Activated T-helper 1 cell treated with anti-CD3 and anti-CD28 coated beads, Interleukin-2, amount 50 U/mL, for 16 hours (primary cell): ENCODE data around the gene FHL1.
A peak's percentile ranks its signal among the peaks of the same experiment; 100 is the strongest.
"Not testable (repeated sequence)": the region's sequence is repeated elsewhere in the genome, so short reads cannot be mapped to it uniquely, and the experiment has no call there.

Source experiments
- DNase-seq, 2 donors: peaks; one replicate each; pipeline ENCODE4 v3.0.0-alpha.2; 2020; ENCODE audit warnings: low read depth in 1 of 2, low spot score in 1 of 2

Gene FHL1

DNA sequence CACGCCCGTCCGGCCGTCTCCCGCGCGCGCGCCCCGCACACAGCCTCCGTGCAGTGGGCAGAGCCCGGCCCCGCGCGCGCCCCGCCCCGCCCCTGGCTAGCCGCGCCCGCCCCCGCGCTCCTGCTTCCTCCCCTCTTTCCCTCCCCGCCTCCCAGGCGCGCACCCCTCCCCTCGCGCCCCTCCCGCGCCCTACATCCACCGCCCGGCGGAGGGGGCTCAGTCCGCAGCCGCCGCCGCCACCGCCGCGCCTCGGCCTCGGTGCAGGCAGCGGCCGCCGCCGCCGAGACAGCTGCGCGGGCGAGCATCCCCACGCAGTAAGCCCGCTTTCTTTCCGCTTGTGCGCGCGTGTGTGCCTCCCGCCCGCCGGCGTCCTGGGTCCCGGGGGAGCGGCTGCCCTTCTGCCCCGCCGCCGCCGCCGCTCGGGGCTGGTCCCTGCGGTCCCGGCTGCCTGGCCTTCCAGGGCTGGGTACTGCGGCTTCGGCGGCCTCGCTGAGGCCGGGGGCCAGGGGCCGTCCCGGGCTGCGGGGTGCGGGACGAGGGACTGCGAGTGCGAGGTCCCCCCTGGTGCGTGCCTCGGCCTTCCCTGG is at the start of gene FHL1:
Gene FHL1 (plus strand): TSS at position 219 of the 587 bp plus-strand sequence.
- peak; percentile 24 to 42 for DNase-seq

DNA sequence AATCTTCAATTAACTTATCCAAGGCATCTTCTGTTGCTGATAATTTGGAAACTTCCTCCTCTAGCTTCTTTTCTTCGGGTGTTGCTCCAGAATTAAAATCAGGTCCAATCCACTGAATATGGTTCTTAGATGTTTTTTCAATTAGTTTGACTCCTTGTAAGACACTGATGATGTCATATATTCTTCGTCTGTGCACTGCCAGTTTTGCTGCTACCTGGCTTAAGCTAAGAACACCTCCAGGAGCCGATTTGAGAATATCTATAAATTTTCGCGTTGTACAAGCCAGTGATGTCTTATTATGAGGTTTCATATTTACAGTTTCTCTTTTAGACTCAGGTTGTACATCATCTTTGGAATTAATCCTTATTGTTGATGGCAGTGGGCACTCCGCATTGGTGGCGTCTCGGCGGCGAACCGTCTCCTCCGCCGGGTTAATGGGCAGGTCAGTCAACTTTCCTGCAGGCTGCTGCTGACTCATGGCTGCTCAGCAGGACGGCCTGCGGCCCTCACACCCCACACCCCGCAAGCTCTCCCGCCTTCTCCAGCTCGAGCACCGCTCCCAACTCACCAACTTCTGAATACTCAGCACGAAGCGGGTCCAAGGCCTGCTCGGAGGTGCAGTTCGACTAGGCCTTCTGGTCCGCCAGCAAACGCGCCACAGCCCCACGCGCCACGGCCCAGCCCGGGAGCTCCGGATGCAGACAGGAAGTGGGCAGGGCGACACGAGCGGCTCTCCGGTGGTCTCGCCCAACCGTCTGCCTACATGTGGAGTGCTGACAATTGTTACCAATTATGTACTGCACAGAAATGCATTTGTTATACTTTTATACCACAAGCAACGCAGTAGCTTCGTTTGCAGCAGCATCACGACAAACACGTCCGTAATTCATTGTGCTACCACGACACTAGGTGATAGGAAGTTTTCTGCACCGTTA is 49.2 kb upstream of the FHL1 start:
- no peak for DNase-seq

DNA sequence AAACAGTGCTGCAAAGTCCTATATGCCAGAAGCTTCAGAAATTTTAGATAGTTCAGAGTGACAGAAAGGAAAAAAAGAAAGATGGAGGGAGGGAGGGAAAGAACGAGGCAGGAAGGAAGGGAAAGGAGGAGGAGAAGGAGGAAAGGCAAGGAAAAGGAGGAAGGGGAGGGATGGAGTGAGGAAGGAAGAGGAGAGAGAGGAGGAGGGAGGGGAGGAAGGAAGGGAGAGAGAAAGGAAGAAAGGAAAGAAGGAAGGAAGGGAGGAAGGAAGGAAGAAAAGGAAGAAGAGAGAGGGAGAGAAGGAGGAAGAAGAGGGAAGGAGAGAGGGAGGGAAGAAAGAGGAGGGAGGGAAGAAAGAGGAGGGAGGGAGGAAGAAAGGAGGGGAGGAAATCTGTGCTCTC is 42.4 kb upstream of the FHL1 start:
- DNase-seq, result no peak

DNA sequence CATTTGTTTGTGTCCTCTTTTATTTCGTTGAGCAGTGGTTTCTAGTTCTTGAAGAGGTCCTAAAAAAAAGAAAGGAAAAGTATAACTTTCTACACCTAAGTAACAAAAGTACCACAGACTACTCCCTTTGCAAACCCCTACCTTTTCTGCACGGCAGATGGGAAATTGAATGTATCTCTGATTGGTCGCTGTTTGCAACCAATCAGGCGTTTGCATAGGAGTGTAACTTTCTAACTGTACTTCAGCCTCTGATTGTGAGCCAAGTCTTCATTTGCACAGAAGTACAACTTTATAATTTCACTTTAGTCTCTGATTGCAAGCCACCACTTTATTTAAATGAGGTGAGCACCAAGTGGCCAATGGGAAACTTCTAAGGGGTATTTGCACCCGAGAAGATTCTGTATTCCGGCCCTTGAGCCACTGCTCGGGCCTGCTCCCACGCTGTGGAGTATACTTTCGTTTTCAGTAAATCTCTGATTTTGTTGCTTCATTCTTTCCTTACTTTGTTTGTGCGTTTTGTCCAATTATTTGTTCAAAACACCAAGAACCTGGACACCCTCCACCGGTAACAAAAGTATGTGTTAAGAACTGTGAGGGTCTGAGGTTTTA is 40.3 kb upstream of the FHL1 start:
- DNase-seq, result no peak

DNA sequence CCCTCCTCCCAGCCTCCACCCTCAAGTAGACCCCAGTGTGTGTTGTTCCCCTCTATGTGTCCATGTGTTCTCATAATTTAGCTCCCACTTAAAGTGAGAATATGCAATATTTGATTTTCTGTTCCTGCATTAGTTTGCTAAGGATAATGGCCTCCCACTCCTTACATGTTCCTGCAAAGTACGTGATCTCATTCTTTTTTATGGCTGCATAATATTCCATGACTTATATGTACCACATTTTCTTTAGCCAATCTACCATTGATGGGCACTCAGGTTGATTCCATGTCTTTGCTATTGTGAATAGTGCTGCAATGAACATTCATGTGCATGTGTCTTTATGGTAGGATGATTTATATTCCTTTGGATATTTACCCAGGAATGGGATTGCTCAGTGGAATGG is 38.4 kb upstream of the FHL1 start:
- not testable (repeated sequence) for DNase-seq

DNA sequence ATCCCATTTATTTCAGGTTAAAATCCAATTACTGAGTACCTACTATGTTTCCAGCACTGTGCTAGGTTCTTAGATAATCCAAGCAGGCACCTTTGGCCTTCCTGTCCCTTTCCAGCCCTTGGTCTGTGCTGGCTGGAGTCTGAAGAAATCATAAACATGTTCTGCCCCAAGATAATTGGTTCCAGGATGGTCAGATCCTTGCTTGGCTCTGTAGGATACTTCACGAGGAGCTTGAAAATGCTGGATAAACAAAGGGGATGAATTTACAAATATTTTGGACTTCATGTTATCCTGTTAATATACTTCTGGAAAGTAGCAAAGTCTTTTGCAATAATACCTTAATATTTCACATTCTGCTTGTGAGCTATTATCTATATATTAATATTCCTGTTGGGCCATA is 35.0 kb upstream of the FHL1 start:
- no peak for DNase-seq

DNA sequence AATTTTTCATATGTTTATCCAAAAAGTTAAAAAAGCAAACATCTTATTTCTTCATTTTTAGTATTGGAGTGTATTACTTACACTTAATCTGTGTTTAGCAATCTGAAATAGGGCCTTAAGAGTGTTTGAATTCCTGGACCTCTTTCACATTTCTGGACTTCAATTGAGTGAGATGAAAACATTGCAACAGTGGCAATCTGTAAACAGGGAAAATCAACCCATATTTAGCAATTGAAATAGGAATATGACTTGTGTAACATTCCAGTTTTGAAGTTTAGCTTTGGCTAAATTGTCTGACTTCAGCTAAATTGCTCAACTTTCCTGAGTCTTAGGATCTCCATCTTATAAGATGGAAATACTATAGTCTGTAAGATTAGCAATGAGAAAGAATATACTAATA is 34.6 kb upstream of the FHL1 start:
- DNase-seq, result no peak

DNA sequence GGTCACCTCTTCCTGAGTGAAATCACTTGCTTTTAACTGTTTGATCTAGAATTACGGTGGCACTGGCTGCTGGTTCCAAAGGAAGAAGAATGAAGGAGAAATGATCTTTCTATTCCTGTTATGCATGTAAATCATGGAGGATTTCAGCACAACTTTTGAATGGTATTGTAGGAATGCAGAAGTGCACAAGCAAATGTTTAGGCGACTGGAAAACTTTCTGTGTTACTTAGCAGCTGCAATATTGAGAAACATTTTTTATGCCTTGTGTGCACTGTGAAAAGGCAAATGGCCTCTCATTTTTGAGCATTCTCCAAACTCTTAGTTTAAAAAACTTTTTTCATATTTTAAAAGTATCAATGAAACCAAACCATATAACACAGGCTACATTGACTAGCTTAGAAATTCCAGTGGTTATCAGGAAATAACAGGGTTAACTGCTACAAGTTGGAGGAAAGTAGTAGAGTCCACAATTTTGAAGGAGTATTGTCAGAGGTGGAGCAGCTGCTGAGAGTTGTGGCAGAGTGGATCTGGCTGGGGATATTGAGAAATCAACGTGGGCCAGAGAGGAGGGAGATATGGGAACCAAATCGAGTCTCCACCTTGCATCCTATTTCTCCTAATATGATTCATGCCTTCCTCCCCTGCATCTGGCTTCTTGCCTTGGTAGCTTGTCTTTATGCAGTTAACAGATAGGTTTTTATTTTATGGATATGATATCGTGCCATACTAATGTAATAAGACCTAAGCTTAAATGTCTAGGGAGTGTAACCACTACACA is 32.0 kb upstream of the FHL1 start:
- DNase-seq, result no peak

DNA sequence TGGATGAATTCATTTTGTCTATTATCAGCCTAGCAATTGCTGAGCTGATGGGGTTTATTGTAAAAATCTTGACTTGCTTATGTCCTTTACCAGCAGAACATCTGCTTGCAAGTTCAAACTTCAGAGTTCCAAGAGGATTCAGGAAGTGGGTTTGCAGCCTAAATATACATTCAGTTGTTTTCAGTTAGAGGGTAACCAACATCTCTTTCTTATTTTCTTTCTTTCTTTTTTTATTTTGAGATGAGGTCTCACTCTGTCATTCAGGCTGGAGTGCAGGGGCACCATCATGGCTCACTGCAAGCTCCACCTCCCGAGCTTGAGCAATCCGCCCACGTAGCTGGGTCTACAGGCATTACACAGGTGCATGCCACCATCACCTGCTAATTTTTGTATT is 31.4 kb upstream of the FHL1 start:
- DNase-seq, result no peak

DNA sequence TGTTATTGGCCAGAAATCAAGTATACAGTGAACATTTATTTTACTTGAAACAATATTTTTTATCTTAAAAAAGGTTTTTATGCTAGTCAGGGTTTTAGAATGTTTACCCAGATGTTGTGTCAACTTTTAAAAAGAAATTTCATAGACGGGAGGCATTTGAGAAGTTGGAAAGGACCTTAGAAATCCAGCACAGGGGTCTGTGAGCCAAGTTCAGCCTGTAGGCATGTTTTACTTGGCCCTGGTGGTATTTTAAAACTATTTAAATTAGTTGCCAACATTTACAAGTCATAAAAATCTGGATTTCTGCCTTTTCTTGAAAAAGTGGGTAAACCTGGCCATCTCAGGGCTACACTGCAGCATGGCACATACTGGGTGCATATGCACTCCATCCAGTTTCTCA is 25.5 kb upstream of the FHL1 start:
- no peak for DNase-seq

DNA sequence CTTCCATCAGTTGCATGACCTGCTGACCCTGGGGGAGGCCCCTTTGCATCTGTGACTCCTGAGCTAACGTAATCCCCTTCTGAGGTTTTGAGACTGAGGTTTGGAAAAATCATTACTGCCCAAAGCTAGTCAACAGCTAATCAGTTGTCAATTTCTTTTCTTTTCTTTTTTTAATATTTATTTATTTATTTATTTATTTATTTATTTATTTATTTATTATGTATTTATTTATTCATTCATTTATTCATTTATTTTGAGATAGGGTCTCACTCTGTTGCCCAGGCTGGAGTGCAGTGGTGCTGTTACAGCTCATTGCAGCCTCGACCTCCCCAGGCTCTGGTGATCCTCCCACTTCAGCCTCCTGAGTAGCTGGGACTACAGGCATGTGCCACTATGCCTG is 25.1 kb upstream of the FHL1 start:
- no peak for DNase-seq

DNA sequence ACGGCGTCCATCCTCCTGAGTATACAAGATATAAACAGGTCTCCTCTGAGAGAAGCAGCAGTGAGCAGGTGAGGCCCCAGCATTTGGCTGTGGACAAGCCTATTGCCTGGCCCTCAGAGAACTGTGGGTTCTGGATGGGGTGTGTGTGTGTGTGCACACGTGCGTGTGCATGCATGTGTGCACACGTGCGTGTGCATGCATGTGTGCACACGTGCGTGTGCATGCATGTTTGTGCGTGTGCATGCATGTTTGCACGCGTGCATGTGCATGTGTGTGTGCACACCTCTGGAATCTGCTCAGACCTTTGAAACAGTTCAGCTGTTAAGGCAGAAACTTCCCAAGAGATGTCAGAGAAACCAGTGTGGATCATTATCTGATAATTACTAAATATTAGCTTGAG is 22.2 kb upstream of the FHL1 start:
- no peak for DNase-seq

DNA sequence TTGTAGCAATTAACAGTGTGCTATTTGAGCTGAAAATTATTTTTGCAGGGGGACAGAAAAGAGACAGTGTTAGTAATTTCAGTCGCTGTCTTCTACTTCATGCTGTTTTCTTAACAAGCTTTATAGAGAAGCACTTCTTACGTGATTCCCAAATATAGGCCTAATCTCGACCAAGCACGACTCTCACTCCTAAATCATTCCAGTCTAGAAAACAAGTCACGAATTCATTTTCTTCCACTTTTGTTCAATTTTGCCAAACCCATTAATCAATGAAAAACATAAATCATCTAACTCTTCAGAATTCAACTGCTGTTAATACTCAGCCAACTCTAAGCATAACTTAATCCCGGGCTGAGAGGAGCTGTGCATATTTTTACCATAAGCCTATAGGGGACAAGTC is 21.0 kb upstream of the FHL1 start:
- DNase-seq, result no peak

DNA sequence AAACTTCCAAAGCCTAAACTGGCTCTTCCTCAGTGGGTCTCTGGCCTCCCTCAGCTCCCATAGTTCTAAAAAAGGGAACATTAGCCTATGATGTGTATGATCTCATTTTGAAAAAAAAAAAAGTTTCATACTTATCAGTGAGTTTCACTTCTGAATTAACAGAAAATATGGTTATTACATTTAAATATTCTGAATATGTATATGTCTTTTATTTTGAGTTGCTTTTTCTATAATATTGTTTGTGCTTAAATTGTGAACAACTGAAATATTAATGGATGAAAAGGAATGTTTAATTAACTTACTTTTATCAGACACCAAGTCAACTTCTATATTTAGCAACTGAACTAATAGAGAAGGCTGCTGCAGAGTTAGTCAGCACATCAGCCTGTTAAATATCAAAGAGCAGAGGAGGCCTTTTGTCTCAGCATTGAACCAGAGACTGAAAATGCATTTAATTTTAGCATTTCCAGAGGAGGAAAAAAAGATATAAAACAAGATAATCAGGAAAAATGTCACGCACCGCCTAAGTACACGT is 20.4 kb upstream of the FHL1 start:
- DNase-seq, result no peak

DNA sequence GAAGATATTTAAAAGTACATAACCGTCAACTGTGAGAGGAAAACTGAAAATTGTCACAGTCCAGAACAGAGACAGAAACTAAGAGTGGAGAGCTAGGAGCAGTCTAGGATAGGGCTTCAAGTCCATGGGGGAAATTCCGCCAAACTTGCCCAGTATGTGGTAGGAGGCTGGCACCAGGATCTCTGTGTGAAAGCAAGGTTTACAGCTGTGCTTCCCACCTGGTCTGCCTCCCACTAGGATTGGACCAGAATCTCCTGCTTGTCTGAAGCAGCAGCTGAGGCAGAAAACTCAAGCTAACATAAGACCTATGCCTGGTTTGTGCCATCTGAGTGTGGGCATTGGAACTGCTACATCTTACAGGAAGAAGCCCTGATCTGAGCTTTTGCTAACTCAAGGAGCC is 18.6 kb upstream of the FHL1 start:
- no peak for DNase-seq

DNA sequence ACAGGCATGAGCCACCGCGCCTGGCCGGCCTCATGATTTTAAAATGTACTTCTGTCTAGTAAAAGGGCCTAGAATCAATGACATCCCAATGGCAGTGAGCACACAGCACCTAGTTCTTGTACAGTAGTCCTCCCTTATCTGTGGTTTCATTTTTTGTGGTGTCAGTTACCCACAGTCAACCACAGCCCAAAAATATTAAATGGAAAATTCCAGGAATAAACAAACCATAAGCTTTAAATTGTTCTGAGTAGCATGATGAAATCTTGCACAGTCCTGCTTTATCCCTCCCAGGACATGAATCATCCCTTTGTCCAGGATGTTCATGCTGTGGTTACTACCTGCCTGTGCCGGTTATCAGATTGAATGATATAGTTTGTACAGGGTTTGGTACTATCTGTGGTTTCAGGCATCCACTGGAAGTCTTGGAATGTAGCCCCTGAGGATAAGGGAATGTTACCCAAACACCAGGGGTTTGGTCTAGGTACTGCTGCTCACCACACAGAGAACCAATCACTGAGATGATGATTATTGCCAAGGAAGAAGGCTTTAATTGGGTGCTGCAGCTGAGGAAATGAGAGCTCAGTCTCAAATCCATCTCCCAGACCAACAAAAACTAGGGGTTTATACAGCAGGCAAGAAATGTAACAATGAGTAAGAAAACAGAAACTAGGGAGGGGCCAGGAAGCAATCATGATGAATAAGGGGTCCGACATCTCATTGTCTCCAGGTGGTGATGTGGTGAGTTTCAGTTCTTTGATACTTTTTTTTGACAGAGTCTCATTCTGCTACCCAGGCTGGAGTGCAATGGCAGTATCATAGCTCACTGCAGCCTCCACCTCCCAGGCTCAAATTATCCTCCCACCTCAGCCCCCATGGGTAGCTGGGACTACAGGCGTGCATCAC is 16.2 kb upstream of the FHL1 start:
- DNase-seq, result no peak

DNA sequence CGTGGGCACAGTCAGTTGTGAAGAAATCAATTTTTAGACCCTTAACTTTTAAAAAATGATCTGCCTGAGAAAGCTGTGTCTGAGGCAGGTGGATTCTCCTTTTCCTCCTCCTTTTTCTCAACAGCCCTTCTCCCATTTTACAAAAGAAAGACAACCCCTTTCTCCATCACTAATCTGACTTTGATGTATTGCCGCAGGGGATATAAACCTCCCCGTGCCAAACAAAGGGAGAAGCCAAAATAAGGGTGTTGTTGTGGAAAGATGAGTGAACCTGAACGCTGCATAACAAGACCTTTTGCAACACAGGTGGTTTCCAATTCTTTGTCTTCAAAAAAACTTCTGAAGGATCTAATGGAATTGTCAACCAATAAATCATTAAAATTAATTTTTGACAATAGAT is 8.4 kb upstream of the FHL1 start:
- no peak for DNase-seq

DNA sequence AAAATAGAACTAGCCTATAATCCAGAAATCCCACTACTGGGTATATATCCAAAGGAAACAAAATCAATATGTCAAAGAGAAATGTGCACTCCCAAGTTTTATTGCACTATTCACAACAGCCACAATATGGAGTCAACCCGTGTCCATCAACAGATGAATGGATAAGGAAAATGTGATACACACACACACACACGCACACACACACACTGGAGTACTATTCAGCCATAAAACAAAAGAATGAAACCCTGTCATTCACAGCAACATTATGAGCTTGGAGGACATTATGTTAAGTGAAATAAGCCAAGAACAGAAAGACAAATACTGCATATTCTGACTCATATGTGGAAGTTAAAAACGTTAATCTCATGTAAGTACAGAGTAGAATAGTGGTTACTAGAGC is 5.8 kb upstream of the FHL1 start:
- no peak for DNase-seq

DNA sequence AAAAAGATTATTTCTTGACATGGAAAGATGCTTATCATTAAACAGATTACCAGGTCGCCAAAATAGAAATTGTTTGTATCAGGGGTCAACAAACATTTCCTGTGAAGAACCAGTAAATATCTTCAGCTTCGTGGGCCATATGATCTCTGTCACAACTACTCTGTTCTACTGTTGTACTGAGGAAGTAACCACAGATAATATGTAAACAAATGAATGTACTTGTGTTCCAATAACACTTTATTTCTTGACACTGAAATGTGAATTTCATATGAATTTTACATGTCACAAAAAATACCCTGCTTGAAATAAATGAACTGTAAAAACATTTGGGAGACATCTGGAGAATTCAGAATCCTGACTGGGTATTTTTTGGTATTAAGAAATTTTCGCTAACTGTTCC is 4.7 kb upstream of the FHL1 start:
- DNase-seq, result no peak

DNA sequence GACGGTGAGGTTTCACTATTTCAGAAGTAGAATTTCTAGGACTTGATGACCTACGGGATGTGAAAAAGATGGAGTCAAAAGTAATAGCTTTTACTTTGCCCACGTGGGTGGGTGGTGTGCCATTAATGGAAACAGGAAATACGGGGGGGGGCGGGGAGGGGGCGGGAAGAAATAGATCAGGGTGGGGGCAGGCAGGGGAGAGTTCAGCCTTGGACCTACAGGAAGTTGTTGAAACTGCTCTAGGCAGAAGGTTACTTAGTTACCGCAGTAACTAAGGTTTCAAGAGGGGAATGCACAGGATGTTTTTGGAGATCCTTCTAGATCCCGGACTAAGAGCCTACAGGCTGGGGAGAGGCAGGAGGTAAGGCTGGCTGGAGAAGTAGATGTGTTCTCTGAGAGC is 3.6 kb upstream of the FHL1 start:
- DNase-seq, result no peak
